Right kidney (tissue), 1 donor: ENCODE data around the gene ZDHHC24.
"Not testable (repeated sequence)": the region's sequence is repeated elsewhere in the genome, so short reads cannot be mapped to it uniquely, and the experiment has no call there.

Source experiments
- DNase-seq: peaks from one replicate; pipeline ENCODE4 v3.0.0-alpha.2; 2016

The ZDHHC24 gene

DNA sequence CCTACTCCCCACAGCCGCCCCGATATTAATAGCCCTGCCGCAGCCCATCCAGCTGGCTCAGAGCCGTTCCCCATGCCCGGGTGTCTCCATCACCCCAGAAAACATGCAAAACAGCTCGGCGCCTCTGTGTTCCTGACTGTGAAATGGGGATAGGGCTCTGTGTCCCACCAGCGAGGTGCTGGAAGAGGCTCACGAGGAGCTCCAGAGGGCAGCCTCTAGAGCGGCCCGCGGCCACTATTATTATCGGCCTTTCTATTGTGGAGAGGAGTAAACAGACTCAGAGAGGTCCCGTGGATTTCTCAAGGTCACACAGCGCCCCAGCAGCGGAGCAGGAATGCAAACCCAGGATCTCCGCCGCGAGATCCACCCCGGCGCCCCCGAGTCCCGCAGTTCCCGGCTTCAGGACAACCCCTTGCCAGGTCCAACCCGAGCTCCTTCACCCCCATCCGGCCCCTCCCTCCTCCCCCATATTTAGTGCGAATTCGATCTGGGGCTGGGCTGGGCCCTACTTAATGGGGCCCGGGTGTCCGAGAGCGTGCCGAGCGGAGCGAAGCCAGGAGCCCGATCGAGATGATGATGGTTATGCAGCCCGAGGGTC, 619 bp upstream of the ZDHHC24 start, which contains the start of gene ACTN3:
Gene ACTN3, plus strand, starts transcription at position 536 of the 598 bp plus-strand sequence. Its CDS starts 35 bp downstream, at position 571.
- no peak for DNase-seq

DNA sequence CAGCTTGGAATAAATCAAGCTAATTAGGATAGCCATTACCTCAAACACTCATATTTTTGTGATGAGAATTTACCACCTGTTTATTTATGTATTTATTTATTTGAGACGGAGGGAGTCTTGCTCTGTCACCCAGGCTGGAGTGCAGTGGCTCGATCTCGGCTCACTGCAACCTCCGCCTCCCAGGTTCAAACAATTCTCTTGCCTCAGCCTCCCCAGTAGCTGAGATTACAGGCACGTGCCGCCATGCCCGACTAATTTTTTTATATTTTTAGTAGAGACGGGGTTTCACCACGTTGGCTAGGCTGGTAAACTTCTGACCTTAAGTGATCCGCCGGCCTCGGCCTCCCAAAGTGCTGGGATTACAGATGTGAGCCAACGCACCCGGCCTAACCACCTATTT, 896 bp downstream of the ZDHHC24 start:
- not testable (repeated sequence) for DNase-seq

DNA sequence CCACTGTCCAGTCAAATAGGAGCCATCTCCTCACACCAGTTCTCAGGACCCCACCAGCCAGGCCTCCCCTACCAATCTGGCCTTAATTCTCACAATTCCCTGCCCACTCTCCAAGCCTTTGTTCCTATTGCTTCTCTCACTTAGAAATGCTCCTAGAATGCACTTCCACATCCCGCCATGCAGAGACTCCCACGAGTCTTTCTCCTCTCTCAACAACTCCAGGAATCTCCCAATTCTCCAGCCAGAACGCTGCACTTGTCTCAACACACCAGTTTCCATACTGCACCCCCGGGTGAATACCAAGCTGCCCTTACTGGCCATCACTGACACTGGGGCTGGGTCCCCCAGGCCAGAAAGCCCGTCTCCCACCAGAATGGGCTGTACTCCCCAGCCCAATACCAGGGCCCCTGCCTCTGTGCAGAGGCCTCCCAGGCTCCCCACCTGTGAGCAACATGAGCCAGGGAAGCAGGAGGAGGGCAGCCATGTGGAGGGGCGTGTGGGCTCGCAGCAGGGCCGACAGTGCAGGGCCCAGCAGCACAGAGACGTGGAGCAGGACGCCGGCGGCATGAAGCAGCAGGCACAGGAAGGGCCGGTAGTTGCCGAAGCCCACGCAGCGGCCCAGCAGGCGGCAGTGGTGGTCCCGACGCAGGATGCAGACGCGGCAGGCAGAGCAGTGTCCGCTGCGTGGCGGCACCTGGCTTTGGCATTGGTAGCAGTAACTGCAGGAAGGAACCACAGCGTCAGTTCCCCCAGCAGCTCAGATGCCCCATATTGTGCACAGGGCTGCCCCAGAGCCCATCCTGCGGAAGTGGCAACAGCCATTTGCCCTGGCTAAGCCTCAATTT, 2.4 kb downstream of the ZDHHC24 start:
- DNase-seq, result peak; percentile 68

GRCh38 chr11:66542362-66542761, 3.5 kb downstream of the ZDHHC24 start:
- DNase-seq, result no peak

- no peak for DNase-seq
Observed at GRCh38 chr11:66541892-66542291, 4.0 kb downstream of the ZDHHC24 start.

- not testable (repeated sequence) for DNase-seq
Observed at GRCh38 chr11:66540598-66540997, 5.2 kb downstream of the ZDHHC24 start.

DNA sequence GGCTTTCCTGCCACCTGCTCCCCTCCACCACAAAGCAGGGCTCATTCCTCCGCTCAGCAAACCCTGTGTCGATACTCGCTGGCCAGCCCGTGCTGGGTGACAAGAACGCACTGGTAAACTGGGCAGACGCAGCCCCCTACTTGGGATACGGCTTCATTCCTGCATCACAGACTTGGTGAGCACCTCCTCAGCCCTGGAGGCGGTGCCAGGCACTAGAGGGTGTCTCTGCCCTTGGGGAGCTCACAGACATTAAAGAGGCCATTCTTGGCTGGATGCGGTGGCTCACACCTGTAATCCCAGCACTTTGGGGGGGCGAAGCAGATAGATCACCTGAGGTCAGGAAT, 6.0 kb downstream of the ZDHHC24 start:
- DNase-seq, result no peak

GRCh38 chr11:66539170-66539869, 6.5 kb downstream of the ZDHHC24 start:
- DNase-seq, result no peak

GRCh38 chr11:66532784-66533183, 13.1 kb downstream of the ZDHHC24 start:
- DNase-seq, result no peak

GRCh38 chr11:66531841-66532240, 14.0 kb downstream of the ZDHHC24 start:
- DNase-seq, result no peak

DNA sequence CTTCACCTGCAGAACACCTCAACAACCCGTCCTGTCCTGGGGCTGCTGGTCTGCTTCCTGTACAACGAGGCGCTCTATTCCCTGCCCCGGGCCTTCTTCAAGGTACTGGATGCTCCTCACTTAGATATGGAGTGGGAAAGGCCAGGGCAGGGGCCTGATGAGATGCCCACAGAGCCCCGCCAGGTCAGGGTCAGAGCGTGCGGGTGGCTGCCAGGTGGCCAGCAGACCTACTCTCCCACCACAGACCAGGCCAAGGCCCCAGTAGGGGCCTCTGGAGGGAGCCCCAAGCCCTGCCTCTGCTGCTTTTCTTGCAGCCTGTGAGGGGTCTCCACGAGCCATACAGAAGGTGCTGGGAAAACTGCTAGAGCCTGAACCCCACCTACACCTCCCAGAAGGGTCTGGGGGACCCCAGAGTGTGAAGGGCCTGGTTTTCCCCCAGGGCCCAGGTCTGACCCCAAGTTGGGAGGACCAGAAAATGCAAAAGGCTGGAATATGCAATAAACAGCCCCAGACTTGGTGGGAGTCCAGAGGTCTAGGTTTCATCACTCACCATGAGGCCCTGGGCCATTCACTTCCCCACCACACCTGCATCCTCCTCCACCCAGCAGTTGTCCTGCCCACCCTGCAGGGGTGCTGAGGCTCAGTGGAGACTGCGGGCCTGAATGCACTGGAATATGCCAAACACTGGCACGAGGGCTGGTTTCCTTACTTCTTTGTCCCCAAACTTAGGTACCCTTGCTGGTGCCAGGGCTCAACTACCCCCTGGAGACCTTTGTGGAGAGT, 14.7 kb downstream of the ZDHHC24 start:
- DNase-seq, result no peak

DNA sequence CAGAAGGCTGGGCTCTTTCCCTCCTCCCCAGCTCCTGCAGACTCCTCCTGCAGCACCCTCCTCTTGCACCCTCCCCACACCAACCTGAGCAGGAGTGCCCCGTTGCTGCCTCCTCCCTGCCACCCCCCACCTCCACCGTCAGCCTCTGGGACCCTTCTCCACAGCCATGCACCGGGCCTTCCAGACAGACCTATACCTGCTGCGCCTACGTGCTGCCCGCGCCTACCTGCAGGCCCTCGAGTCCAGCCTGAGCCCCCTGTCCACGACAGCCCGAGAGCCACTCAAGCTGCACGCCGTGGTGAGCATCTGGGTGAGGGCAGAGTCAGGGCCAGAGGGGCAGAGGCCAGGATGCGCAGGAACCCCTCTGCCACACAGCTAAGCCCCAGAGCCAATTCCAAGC, 16.2 kb downstream of the ZDHHC24 start:
- DNase-seq, result no peak

DNA sequence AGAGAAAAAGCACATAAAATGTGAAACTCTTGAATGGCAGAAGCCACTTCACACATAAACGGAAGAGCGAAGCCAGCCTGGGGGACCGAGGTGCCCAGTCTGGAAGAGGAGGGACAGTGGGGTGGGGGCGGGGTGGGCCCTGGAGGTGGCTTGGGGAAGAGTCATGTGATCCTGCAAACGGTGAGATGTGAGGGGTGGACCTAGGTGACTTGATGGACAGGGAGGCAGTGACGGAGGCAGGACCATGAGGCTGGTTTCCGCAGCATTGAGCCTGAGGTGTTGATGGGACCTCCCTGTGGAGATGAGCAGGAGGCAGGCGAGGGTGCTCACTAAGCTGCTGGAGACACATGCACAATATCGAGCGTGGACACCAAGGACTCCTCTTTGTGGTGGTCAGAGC, 16.8 kb downstream of the ZDHHC24 start:
- DNase-seq, result no peak

- DNase-seq, result no peak
Observed at GRCh38 chr11:66524304-66525040, 21.4 kb downstream of the ZDHHC24 start.

GRCh38 chr11:66523611-66524010, 22.2 kb downstream of the ZDHHC24 start:
- no peak for DNase-seq

- no peak for DNase-seq
Observed at GRCh38 chr11:66510990-66511339, 34.9 kb downstream of the ZDHHC24 start.

- peak; percentile 86 for DNase-seq
Observed at GRCh38 chr11:66510271-66510989, 35.4 kb downstream of the ZDHHC24 start, which contains the start of gene BBS1. Gene BBS1 (plus strand): TSS chr11:66510635. CDS start chr11:66510660, 25 bp downstream.

DNA sequence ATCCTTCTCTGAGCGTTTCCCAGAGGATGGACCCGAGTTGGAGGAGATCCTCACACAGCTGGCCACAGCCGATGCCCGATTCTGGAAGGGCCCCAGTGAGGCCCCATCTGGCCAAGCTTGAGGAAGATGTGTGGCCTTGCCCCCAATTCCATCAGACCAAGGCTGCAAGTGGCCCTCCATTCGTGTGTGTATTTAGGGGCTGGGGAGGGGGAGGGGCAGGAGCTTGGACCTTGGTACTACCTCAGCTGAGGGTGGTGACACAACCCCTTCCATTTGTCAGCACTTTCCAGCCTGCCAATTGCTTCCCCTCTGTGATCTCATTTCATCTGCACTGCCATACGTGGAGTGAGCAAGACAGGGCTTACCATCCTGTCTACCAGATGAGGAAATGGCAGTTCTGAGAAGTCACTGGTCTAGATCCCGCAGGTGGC, 36.7 kb downstream of the ZDHHC24 start:
- no peak for DNase-seq

GRCh38 chr11:66505276-66505816, 40.5 kb downstream of the ZDHHC24 start:
- DNase-seq, result no peak

GRCh38 chr11:66498506-66498905, 47.3 kb downstream of the ZDHHC24 start:
- DNase-seq, result no peak

DNA sequence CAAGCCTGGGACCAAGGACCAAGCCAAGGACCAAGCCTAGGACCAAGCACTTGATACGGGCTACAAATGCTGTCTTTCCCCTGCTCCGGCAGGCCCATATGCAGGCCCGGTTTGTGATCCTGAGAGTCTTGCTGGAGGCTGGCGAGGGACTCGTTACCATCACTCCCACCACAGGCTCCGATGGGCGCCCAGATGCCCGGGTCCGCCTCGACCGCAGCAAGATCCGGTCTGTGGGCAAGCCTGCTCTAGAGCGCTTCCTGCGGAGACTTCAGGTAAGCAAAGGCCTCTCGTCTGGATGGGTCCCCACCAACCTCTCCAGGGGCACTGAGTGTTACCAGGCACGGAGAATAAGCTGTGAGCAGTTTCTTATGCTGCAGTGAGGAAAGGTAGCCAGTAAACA, 48.6 kb downstream of the ZDHHC24 start:
- no peak for DNase-seq
